Measurements from ENCODE around the gene TOM1.

DNA sequence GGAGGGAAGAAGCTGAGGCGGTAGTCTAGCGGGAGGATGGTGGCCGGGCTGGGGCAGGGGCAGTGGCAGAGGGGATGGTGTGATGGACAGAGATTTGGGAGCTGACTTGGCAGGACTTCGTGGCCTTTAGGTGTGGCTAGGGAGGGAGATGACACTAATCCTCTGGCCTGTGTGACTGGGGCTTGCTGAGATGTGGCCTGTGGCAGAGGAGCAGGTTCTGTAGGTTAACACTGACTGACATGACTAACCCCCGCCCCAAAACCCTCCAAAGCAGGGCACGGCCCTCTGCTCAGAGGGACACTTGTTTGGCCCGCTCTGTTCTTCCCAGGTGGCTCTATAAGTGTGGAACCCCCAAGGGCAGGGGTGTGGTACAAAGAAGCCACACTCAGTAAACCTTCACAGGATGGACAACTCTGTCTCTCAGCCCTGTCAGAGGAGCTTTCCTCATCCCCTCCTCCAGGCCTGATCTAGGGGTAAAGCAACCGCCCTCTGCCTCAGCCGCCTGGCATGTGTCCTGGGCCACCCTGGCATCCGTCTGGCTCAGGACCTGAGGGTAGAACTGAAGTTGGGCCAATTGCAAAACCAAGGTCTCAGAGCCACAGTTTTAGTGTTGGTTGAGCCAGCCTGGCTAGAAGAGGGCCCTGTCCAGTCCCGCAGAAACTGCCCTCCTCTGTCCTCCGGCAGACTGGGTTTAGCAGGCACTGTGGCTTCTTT, 15.6 kb downstream of the TOM1 start:
- TF ChIP-seq CTCF (IDR thresholded peaks at IDR 0.05) = no peak
- TF ChIP-seq ZFX (IDR thresholded peaks at IDR 0.05; ENCODE audit: borderline replicate concordance) = no peak

All from 22Rv1 (cell line).